ENCODE data around the gene TRIM17. TPM values are rescaled to one million over a fixed set of nuclear protein-coding genes. Genes with fewer than 3 reads are reported as not detected.

TRIM17 gene
- total and polyA plus RNA-seq, 2 of the 8 experiments (the other 6 are each of a cell fraction or from before 2014, with no cell fraction given): 1.1 to 2.2 TPM

GRCh38 chr1:228465141-228465540 lies 48.5 kb upstream of the TRIM17 start (continued):
- no peak for TF ChIP-seq CHD7 (IDR thresholded peaks at IDR 0.05; ENCODE audit: insufficient replicate concordance, low read length)
- TF ChIP-seq CREB1 (IDR thresholded peaks at IDR 0.05): no peak
- no peak for TF ChIP-seq GABPA (IDR thresholded peaks at IDR 0.05; ENCODE audit: borderline replicate concordance, insufficient read depth, low read length)
- no peak for TF ChIP-seq BCL11A (IDR thresholded peaks at IDR 0.05; ENCODE audit: low read depth in 2 of 2, low read length in 2 of 2)
